Measurements from ENCODE around the gene POC1A. TPM values are rescaled to one million over a fixed set of nuclear protein-coding genes. Genes with fewer than 3 reads are reported as not detected.
"Not testable (repeated sequence)": the region's sequence is repeated elsewhere in the genome, so short reads cannot be mapped to it uniquely, and the experiment has no call there.

POC1A gene
- polyA plus RNA-seq, 1 donor from 2014 or later, result 1.3 TPM

GRCh38 chr3:52043750-52044149 is 110.5 kb downstream of the POC1A start:
- no peak for TF ChIP-seq REST (IDR thresholded peaks at IDR 0.05; ENCODE audit: borderline replicate concordance)
- TF ChIP-seq POLR2AphosphoS5 (IDR thresholded peaks at IDR 0.05), result no peak
- TF ChIP-seq SMC3 (conservative IDR thresholded peaks at IDR 0.05; ENCODE audit: poor library complexity), result no peak
- TF ChIP-seq MXI1 (conservative IDR thresholded peaks at IDR 0.05; ENCODE audit: poor library complexity, severe bottlenecking), result no peak
- no peak for TF ChIP-seq TAF1 (IDR thresholded peaks at IDR 0.05; ENCODE audit: low read depth)
- no peak for TF ChIP-seq EP300 (conservative IDR thresholded peaks at IDR 0.05; ENCODE audit: poor library complexity, severe bottlenecking)
- no peak for TF ChIP-seq CTCF (IDR thresholded peaks at IDR 0.05; ENCODE audit: poor library complexity, severe bottlenecking)
- no peak for TF ChIP-seq EZH2 (IDR thresholded peaks at IDR 0.05; ENCODE audit: borderline replicate concordance, insufficient read depth, low read length, poor library complexity, severe bottlenecking)
- TF ChIP-seq RAD21 (conservative IDR thresholded peaks at IDR 0.05), result no peak
- H3K27ac ChIP-seq (ENCODE audit: low read length), result no peak overlapping the region
- H3K27me3 ChIP-seq (ENCODE audit: insufficient read depth, low read depth, low read length), result no peaks in the 10 kb centered on the region
- no peak overlapping the region for H2AFZ ChIP-seq (ENCODE audit: low read depth, low read length)
- no peaks in the 10 kb centered on the region for H4K20me1 ChIP-seq (ENCODE audit: insufficient read depth)
- H3K9me3 ChIP-seq (ENCODE audit: low read length), result no peaks in the 10 kb centered on the region
- no peaks in the 10 kb centered on the region for H3K79me2 ChIP-seq (replicated peaks; ENCODE audit: insufficient read depth, low read length)
- no peak overlapping the region for H3K4me2 ChIP-seq (ENCODE audit: low read length)
- no peak overlapping the region for H3K9ac ChIP-seq (ENCODE audit: low read length)
- no peaks in the 10 kb centered on the region for H3K36me3 ChIP-seq (ENCODE audit: insufficient read depth, low read length)
- no peaks in the 10 kb centered on the region for H3K9me2 ChIP-seq (ENCODE audit: insufficient read depth, low read length)
- no peaks in the 10 kb centered on the region for H3F3A ChIP-seq (ENCODE audit: insufficient read depth, low read length, poor library complexity, severe bottlenecking)
- no peak overlapping the region for H3K4me3 ChIP-seq (ENCODE audit: low read length)

GRCh38 chr3:52043039-52043438 is 111.2 kb downstream of the POC1A start:
- not testable (repeated sequence) for H3K9me3 ChIP-seq (ENCODE audit: low read length); H3F3A ChIP-seq (ENCODE audit: insufficient read depth, low read length, poor library complexity, severe bottlenecking); H3K27me3 ChIP-seq (ENCODE audit: insufficient read depth, low read depth, low read length); H3K4me2 ChIP-seq (ENCODE audit: low read length); H3K9ac ChIP-seq (ENCODE audit: low read length); H3K9me2 ChIP-seq (ENCODE audit: insufficient read depth, low read length); H3K79me2 ChIP-seq (replicated peaks; ENCODE audit: insufficient read depth, low read length); H3K27ac ChIP-seq (ENCODE audit: low read length); H3K36me3 ChIP-seq (ENCODE audit: insufficient read depth, low read length); H2AFZ ChIP-seq (ENCODE audit: low read depth, low read length); H3K4me3 ChIP-seq (ENCODE audit: low read length); H4K20me1 ChIP-seq (ENCODE audit: insufficient read depth)

GRCh38 chr3:52041118-52041731 is 113.0 kb downstream of the POC1A start:
- Histone ChIP-seq H3K27me3 (ENCODE audit: insufficient read depth, low read depth, low read length) (no peaks in the 10 kb centered on the region), H3K9me3 (ENCODE audit: low read length) (no peaks in the 10 kb centered on the region), H3K27ac (ENCODE audit: low read length) (no peak overlapping the region), H3K79me2 (replicated peaks; ENCODE audit: insufficient read depth, low read length) (no peaks in the 10 kb centered on the region), H4K20me1 (ENCODE audit: insufficient read depth) (no peaks in the 10 kb centered on the region), H2AFZ (ENCODE audit: low read depth, low read length) (no peak overlapping the region), H3K4me3 (ENCODE audit: low read length) (no peak overlapping the region), H3K9ac (ENCODE audit: low read length) (no peak overlapping the region), H3K4me2 (ENCODE audit: low read length) (no peak overlapping the region), H3K9me2 (ENCODE audit: insufficient read depth, low read length) (no peaks in the 10 kb centered on the region), H3F3A (ENCODE audit: insufficient read depth, low read length, poor library complexity, severe bottlenecking) (no peaks in the 10 kb centered on the region), H3K36me3 (ENCODE audit: insufficient read depth, low read length) (no peaks in the 10 kb centered on the region)
- TF ChIP-seq REST (IDR thresholded peaks at IDR 0.05; ENCODE audit: borderline replicate concordance) (no peak), EP300 (conservative IDR thresholded peaks at IDR 0.05; ENCODE audit: poor library complexity, severe bottlenecking) (no peak), EZH2 (IDR thresholded peaks at IDR 0.05; ENCODE audit: borderline replicate concordance, insufficient read depth, low read length, poor library complexity, severe bottlenecking) (no peak), SMC3 (conservative IDR thresholded peaks at IDR 0.05; ENCODE audit: poor library complexity) (no peak), TAF1 (IDR thresholded peaks at IDR 0.05; ENCODE audit: low read depth) (no peak), MXI1 (conservative IDR thresholded peaks at IDR 0.05; ENCODE audit: poor library complexity, severe bottlenecking) (no peak), POLR2AphosphoS5 (IDR thresholded peaks at IDR 0.05) (no peak), RAD21 (conservative IDR thresholded peaks at IDR 0.05) (no peak), CTCF (IDR thresholded peaks at IDR 0.05; ENCODE audit: poor library complexity, severe bottlenecking) (no peak)

All from neural cell (in vitro differentiated cells).